ENCODE data around the gene PTS.
A peak's percentile ranks its signal among the peaks of the same experiment; 100 is the strongest.

Gene PTS

GRCh38 chr11:112266410-112266778 is 40.2 kb downstream of the PTS start:
- no peak for DNase-seq

GRCh38 chr11:112267188-112267591 is 41.0 kb downstream of the PTS start:
- no peak for DNase-seq

GRCh38 chr11:112268406-112268805 is 42.2 kb downstream of the PTS start:
- DNase-seq: no peak

GRCh38 chr11:112269139-112269538 is 42.9 kb downstream of the PTS start:
- DNase-seq: no peak

GRCh38 chr11:112270551-112271180 is 44.4 kb downstream of the PTS start:
- DNase-seq: no peak

- DNase-seq: no peak
These were observed 45.0 kb downstream of the PTS start for GRCh38 chr11:112271242-112271641.

GRCh38 chr11:112273066-112273465 is 46.8 kb downstream of the PTS start:
- DNase-seq: no peak

GRCh38 chr11:112274007-112274783 is 48.0 kb downstream of the PTS start:
- no peak for DNase-seq

GRCh38 chr11:112277029-112277428 is 50.8 kb downstream of the PTS start:
- no peak for DNase-seq

- no peak for DNase-seq
These were observed 51.7 kb downstream of the PTS start for GRCh38 chr11:112277941-112278340.

GRCh38 chr11:112278803-112279202 is 52.6 kb downstream of the PTS start:
- no peak for DNase-seq

GRCh38 chr11:112279901-112280267 is 53.7 kb downstream of the PTS start:
- peak; percentile 72 for DNase-seq

GRCh38 chr11:112280268-112281126 is 54.3 kb downstream of the PTS start:
- peak; percentile 74 for DNase-seq

- DNase-seq: no peak
These were observed 55.5 kb downstream of the PTS start for GRCh38 chr11:112281726-112282125.
